HepG2 (cell line): ENCODE measurements around the gene JSRP1. TPM values are rescaled to one million over a fixed set of nuclear protein-coding genes. Genes with fewer than 3 reads are reported as not detected.
A peak's percentile ranks its signal among the peaks of the same experiment; 100 is the strongest.

Source experiments
- EP300 ChIP-seq, 3 experiments: sonication (generic) in 1 of 3; formaldehyde crosslinking in 1 of 3; IDR thresholded peaks; 2 replicates each; pipeline versions ENCODE4 v1.5.1 to v1.6.1; 2011 to 2020; ENCODE audit warnings: low read depth in 2 of 3, low read length in 2 of 3, borderline replicate concordance in 1 of 3, improper control_type of control experiment in 1 of 3, mild to moderate bottlenecking in 1 of 3, missing genetic modification reagents in 1 of 3, moderate library complexity in 1 of 3
- FUBP1 ChIP-seq: sonication (generic); formaldehyde crosslinking; IDR thresholded peaks from 2 replicates; pipeline ENCODE4 v1.5.1; 2020; ENCODE audit warnings: missing genetic modification reagents, mild to moderate bottlenecking, borderline replicate concordance
- GPBP1L1 ChIP-seq: sonication (generic); formaldehyde crosslinking; IDR thresholded peaks from 2 replicates; pipeline ENCODE4 v1.5.0; 2020; ENCODE audit warnings: mild to moderate bottlenecking, missing genetic modification reagents
- IKZF4 ChIP-seq: sonication (generic); formaldehyde crosslinking; IDR thresholded peaks from 2 replicates; pipeline ENCODE4 v1.5.1; 2020; ENCODE audit warnings: borderline replicate concordance, mild to moderate bottlenecking, low read depth, missing genetic modification reagents; ENCODE audit errors: not compliant biosample characterization
- KDM5B ChIP-seq: sonication (generic); formaldehyde crosslinking; IDR thresholded peaks from 2 replicates; pipeline ENCODE4 v1.4.0; 2020; ENCODE audit warnings: missing genetic modification reagents, mild to moderate bottlenecking, borderline replicate concordance
- KDM6A ChIP-seq: IDR thresholded peaks from 2 replicates; pipeline ENCODE4 v1.6.1; 2016; ENCODE audit warnings: low read depth
- MLX ChIP-seq: IDR thresholded peaks from 2 replicates; pipeline ENCODE4 v1.6.1; 2016
- MTA1 ChIP-seq: sonication (generic); formaldehyde crosslinking; IDR thresholded peaks from 2 replicates; pipeline ENCODE4 v1.4.0; 2020; ENCODE audit warnings: missing genetic modification reagents, mild to moderate bottlenecking, borderline replicate concordance
- NCOR1 ChIP-seq: fragments of 200-600 bp; sonication (generic); IDR thresholded peaks from 2 replicates; pipeline ENCODE4 v1.7.0; 2017; ENCODE audit warnings: antibody characterized with exemption, low read length, borderline replicate concordance
- NR2F6 ChIP-seq, 2 experiments: IDR thresholded peaks; 2 replicates each; pipeline ENCODE4 v1.6.1; 2016; ENCODE audit warnings: antibody characterized with exemption in 1 of 2, mild to moderate bottlenecking in 1 of 2
- PITX1 ChIP-seq: sonication (generic); formaldehyde crosslinking; IDR thresholded peaks from 2 replicates; pipeline ENCODE4 v1.5.1; 2020; ENCODE audit warnings: mild to moderate bottlenecking, missing genetic modification reagents
- SNAPC5 ChIP-seq: sonication (generic); formaldehyde crosslinking; IDR thresholded peaks from 2 replicates; pipeline ENCODE4 v1.8.1; 2023; ENCODE audit warnings: mild to moderate bottlenecking, missing genetic modification reagents, borderline replicate concordance
- SPEN ChIP-seq: sonication (generic); formaldehyde crosslinking; IDR thresholded peaks from 2 replicates; pipeline ENCODE4 v1.5.1; 2020; ENCODE audit warnings: low read depth, mild to moderate bottlenecking, missing genetic modification reagents
- TEAD3 ChIP-seq: optimal IDR thresholded peaks from 2 replicates; pipeline ENCODE3; 2016; ENCODE audit warnings: borderline replicate concordance
- XBP1 ChIP-seq: sonication (generic); formaldehyde crosslinking; IDR thresholded peaks from 2 replicates; pipeline ENCODE4 v1.5.0; 2020; ENCODE audit warnings: missing genetic modification reagents
- ZNF224 ChIP-seq: sonication (generic); formaldehyde crosslinking; IDR thresholded peaks from 2 replicates; pipeline ENCODE4 v1.5.0; 2020; ENCODE audit warnings: mild to moderate bottlenecking, missing genetic modification reagents
- ZNF543 ChIP-seq: sonication (generic); formaldehyde crosslinking; IDR thresholded peaks from 2 replicates; pipeline ENCODE4 v1.4.0; 2020; ENCODE audit warnings: mild to moderate bottlenecking, missing genetic modification reagents
- ZNF563 ChIP-seq: sonication (generic); formaldehyde crosslinking; IDR thresholded peaks from 2 replicates; pipeline ENCODE4 v1.8.0; 2022; ENCODE audit warnings: mild to moderate bottlenecking, moderate library complexity, missing genetic modification reagents
- ZXDC ChIP-seq: sonication (generic); formaldehyde crosslinking; IDR thresholded peaks from 2 replicates; pipeline ENCODE4 v1.5.0; 2020; ENCODE audit warnings: mild to moderate bottlenecking, missing genetic modification reagents
- polyA plus RNA-seq, 8 experiments: library from polyadenylated mRNA; depleted of rRNA in 3 of 8; stranded (reverse) in 7 of 8; unstranded in 1 of 8; fragments of >200 nt; fragmentation: Illumina TruSeq in 4 of 8; extraction: Trizol in 4 of 8; gene quantifications; 2 replicates each; pipeline versions ENCODE4 v1.2.1 to v1.2.3, GENCODE V29; 2011 to 2016; ENCODE audit warnings: low read depth in 4 of 8, missing spikeins in 1 of 8, mixed read lengths in 1 of 8; ENCODE audit not compliant: insufficient read depth in 1 of 8
- total RNA-seq, 5 experiments: library from RNA; depleted of rRNA; stranded (reverse); fragments of >200 nt; fragmentation: Illumina TruSeq; extraction: Trizol; gene quantifications; 2 replicates each; pipeline ENCODE4 v1.2.3, GENCODE V29; 2016; ENCODE audit warnings: low read depth in 1 of 5

JSRP1 gene
- total and polyA plus RNA-seq, 2 of the 13 experiments (the other 11 are each of a cell fraction or from before 2014, with no cell fraction given) = 0.16 to 0.38 TPM

- TF ChIP-seq SPEN (CRISPR knock-in tag) (peak; percentile 55), ZXDC (CRISPR knock-in tag) (no peak), XBP1 (peak; percentile 77; the same call in 1 of the 2 replicates), TEAD3 (CRISPR knock-in tag) (peak; percentile 68), KDM5B (CRISPR knock-in tag) (peak; percentile 82), ZNF543 (CRISPR knock-in tag) (peak; percentile 90; the same call in 1 of the 2 replicates), MLX (CRISPR knock-in tag) (peak; percentile 50; the same call in 1 of the 2 replicates), EP300 (IDR thresholded peaks at IDR 0.05; ENCODE audit: low read depth in 2 of 2, low read length in 2 of 2) (0 out of 4 replicates have a peak, but pooled peaks of 1 of the 2 experiments have one; percentile 19), EP300 (CRISPR knock-in tag; IDR thresholded peaks at IDR 0.05; ENCODE audit: borderline replicate concordance) (no peak), ZNF563 (peak; percentile 88; the same call in 1 of the 2 replicates), PITX1 (CRISPR knock-in tag) (peak; percentile 78; the same call in 1 of the 2 replicates), KDM6A (0 out of 2 replicates have a peak, but pooled peaks have one; percentile 45), SNAPC5 (CRISPR knock-in tag) (peak; percentile 86; the same call in 1 of the 2 replicates), FUBP1 (CRISPR knock-in tag) (no peak), NR2F6 (IDR thresholded peaks at IDR 0.05) (peak; percentile 11; the same call in 1 of the 2 replicates), NR2F6 (CRISPR knock-in tag; IDR thresholded peaks at IDR 0.05) (peak; percentile 45), MTA1 (CRISPR knock-in tag) (peak; percentile 62; the same call in 1 of the 2 replicates), ZNF224 (CRISPR knock-in tag) (peak; percentile 97; the same call in 1 of the 2 replicates), IKZF4 (CRISPR knock-in tag) (peak; percentile 40), GPBP1L1 (CRISPR knock-in tag) (no peak), NCOR1 (peak; percentile 63; the same call in 1 of the 2 replicates)
Observed at GRCh38 chr19:2212861-2213711, 43.1 kb downstream of the JSRP1 start (continued).
